Hippocampal formation (tissue), 2 donors: Measurements from ENCODE around the gene SMIM34.
"Not testable (repeated sequence)": the region's sequence is repeated elsewhere in the genome, so short reads cannot be mapped to it uniquely, and the experiment has no call there.

Experiments
- DNase-seq, 2 donors: peaks; one replicate each; lab custom pipeline; 2025; lab: John Stamatoyannopoulos, UW

The SMIM34 gene

DNA sequence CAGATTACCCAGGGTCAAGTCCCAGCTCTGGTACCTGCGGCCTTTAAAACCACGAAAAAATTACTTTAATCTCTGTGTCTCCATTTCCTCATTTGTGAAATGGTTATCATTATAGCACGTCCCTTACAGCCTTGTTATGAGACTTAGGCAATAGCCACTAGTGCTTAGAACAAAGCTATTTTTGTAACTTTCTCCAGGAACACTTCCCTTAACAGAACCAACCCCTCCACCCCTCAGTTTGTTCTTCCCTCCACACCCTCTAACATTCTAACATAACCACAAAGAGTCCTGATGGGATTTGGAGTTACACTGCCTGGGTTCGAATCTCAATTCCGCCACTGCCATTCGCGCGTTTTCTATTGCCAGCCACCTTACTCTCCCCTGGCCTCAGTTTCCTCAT, 49.3 kb downstream of the SMIM34 start:
- DNase-seq = not testable (repeated sequence)

DNA sequence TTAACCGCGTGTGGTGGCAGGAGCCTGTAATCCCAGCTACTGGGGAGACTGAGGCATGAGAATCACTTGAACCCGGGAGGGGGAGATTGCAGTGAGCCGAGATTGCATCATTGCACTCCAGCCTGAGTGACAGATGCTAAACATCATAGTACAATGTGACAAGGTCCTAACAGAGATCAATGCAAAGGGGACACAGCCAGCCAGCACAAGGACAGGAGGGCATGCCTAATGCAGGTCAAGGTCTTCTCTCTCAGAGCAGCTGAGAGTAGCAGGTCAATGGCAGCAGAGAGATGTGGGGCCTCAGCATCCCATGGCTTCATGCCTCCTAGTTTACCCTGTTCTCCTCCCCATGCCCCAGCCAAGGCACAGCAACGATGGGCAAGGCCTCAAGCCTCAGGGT, 51.4 kb downstream of the SMIM34 start:
- no peak for DNase-seq

DNA sequence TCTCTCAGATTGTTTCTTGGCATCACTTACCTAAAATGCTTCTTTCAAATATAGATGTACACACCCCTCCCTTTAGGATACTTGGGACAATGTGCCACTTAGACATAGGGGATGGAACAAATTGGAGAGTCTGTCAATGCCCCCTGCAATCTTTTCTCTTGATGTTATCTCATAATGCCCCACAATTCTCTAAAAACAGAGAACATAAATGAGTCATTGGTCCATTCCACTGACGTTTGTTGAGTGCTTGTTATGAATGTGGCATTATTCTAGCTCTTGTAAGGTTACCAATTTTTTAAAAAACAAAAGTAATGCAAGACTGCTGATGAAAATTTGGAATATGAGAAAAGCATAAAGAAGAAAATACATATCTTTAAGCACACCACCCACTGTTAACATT, 54.0 kb downstream of the SMIM34 start:
- DNase-seq = no peak
